ENCODE data around the gene FCRL6.

FCRL6 gene

DNA sequence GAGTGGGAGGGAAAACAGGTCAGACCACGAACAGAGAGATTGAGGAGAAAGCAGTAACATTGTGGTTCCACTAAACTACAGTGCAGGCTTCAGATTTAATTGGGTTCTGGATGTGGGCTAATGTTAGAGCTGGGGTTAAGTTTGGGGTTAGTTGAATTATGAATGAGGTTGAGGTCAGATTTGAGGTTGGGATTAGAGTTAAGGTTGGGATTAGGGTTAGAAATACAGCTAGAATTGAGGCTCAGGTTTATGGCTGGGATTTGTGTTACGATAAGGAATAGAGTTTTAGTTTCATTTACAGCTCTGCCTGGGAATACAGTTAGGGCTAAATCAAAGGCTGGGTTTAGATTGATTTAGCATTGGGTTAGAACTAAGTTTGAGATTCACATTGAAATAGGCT lies 62.1 kb downstream of the FCRL6 start:
- no peak for DNase-seq
